Activated CD4-positive, CD25-positive, alpha-beta regulatory T cell treated with anti-CD3 and anti-CD28 coated beads, Interleukin-2, amount 50 U/mL, for 24 hours (primary cell): Measurements from ENCODE around the gene PTPRU.

ENCODE experiments used
- ATAC-seq, 2 donors: fragments of 150-1000 bp; cut with Tn5 transposase; one replicate each; pipeline ENCODE4 v1.10.0; 2021; ENCODE audit warnings: mild to moderate bottlenecking in 1 of 2, moderate library complexity in 1 of 2

PTPRU gene

DNA sequence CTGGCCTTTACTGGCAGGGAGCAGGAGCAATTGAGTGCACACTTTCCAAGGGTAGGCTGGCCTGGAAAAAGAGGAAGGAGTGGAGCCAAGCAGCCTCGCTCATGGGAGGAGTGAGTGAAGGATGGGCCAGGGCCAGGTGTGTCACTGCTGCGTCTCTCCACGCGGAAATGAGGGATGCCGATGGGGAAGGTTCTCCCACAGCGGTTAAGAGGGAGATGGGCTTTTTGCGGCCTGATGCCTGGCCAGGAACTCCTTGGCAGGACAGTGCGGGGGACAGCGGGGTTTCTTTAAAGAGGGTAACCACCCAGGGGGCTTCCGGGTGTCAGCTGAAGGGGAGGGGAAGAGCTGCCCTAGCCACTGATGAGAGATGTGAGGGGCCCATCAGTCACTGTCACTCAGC, 82.4 kb downstream of the PTPRU start:
- ATAC-seq: no peak

DNA sequence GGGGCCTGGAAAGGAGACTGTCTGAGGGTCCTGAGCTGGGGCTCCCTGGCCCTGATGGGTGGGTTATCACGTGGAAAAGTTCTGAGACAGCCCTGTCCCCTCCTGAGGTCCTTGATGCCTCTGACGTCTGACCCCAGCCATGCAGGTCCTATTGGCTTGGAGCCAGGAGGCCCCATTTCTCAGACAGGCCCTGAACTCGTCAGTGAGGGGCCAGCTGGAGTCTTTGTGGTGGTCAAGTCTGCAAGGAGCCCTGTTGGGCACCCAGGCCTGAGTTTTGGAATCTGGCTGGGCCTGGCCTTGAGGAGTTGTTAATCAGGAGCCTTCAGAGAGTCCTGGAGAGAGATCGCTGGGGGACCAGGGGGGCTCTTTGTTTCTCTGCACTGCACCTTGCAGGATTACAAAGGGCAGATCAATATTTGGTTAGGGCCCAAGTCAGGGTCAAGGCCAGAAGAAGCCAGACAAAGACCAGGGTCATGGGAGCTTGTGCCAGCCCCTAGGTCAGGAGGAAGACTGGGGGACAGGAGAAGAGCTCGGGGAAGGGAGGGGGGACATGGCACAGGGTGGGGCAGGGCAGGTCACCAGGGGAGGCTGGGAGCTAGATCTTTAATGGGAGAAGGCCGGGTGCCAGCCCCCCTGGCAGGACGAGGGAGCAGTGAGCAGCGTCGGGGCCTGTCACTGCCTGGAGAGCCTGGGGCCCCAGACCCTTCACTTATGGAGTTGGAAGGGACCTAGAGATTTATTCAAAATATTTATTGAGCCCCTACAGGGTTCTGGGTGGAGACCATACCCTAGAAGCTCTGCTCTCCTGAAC, 83.2 kb downstream of the PTPRU start:
- ATAC-seq: no peak

DNA sequence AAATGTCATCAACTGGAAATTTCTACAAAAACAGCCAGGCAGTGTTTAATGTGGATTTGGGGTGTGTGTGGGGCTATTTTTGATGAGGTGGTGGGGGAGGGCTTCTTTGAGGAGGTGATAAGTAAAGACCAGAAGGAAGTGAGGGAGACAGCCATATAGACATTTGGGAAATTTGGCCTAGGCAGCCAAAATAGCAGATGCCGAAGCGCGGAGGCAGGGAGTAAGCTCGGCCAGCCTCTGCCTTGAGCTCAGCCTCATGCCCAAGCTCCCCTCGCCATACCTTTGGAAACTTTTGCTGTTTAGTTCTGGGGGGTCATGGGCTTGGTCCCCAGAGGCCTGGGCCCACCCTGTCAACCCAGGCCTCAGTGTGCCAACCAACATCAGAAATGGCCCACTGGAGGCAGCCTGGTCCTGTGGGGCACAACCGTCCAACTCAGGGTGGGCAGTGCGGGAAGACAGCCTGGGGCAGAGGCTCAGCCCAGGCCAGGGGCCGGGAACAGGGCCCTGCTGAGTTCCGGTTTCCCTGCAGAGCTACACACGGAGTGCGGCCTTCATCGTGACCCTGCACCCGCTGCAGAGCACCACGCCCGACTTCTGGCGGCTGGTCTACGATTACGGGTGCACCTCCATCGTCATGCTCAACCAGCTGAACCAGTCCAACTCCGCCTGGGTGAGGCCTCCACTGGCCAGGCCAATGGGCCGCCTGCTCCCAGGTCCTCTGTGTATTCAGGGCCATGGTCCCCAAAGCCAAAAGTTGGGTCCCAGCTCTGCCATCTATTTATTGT, 84.0 kb downstream of the PTPRU start:
- ATAC-seq: no peak

DNA sequence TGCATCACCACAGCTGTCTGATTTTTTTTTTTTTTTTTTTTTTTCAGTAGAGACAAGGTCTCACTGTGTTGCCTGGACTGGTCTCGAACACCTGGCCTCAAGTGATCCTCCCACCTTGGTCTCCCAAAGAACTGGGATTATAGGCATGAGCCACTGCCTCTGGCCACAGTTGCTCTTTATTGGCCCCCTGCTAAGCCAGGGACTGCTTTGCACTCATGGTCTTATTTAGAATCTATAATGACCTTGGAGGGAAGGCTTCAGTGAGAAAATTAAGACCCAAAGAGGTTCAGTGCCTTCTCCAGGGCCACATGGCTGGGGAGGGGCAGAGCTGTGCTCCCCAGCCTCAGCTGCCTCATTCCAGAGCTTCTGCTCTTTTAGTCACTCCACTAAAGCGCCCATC, 84.9 kb downstream of the PTPRU start:
- no peak for ATAC-seq

DNA sequence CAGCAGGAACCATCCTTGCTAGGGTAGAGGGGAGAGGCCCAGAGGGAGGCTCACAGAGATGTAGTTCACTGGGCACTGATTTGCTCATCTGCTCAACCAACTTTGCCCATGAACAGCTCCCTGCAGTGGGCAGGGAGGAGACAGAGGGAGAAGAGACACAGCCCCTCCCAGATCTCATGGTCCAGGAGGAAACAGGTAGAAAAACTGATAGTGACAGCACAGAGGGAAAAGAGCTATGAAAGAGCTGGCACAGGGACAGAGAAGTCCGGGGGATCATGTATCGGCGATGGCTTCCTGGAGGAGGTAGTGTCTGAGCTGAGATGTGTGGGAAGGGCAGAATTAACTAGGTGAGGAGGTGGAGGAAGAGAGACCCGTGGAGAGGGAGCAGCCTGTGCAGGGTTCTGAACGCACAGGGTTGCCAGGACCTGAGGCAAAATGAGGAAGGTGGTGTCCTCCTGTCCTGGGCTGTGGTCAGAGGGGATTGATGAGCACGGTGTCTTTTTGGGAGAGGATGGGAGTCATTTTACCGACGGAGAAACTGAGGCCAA, 85.9 kb downstream of the PTPRU start:
- no peak for ATAC-seq

DNA sequence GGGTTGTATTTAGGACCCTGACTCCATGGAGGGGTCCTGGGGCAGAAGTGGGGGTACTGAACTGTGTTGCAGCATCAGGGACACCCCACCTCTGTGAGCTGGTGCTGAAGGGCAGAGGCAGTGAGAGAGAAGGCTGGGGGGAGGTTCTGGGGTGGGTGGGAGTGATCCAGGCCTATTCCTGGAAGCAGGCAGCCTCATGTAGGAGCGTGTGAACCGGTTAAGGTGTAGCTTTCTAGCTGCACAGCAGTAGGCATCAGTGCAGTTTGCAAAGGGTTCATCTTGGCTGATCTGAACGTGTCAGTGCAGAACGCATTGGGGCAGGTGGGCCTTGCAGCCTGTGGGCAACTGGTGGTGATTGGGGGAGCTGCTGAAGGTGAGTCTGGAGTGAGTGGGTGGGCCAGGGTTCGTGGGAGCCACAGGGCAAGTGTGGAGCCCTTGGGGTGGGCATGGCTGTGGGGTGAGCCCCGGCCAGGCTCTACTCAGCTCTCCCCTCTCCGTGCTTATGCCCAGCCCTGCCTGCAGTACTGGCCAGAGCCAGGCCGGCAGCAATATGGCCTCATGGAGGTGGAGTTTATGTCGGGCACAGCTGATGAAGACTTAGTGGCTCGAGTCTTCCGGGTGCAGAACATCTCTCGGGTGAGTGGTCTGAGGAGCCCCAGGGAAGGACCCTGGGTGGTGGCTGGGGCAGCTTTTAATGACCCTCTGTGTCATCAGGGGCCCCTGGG, 86.7 kb downstream of the PTPRU start:
- no peak for ATAC-seq

DNA sequence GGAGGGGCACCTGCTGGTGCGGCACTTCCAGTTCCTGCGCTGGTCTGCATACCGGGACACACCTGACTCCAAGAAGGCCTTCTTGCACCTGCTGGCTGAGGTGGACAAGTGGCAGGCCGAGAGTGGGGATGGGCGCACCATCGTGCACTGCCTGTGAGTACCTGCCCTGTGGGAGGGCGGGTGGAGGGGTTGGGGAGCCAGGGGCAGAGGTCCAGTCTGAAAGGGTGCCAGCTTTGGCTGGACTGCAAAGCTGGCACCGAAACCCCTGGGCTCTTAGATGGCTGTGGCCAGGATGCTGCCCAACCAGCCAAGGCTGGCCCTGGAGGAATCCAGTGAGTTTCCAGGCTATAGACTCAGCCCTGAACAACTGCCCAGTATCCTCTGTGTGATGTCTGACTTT, 87.3 kb downstream of the PTPRU start:
- ATAC-seq: no peak

DNA sequence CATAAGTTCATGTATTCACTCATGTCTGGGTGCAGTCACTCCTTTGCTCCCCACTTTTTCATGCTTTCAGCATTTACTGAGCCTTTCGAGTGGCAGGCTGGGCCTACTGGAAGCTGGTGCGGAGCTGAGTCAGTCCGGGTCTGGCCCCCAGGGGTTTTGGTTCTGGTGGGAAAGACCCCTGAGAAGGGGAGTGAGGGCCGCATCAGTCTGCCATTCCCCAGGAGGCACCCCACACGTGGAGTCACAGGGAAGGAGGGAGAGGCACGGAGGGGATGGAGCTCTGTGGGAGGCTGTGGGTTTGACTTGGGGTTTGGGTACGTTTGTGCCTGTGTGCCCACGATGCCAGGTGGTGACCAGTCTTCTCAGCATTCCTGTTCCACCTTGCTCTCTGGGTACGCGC, 87.9 kb downstream of the PTPRU start:
- no peak for ATAC-seq

DNA sequence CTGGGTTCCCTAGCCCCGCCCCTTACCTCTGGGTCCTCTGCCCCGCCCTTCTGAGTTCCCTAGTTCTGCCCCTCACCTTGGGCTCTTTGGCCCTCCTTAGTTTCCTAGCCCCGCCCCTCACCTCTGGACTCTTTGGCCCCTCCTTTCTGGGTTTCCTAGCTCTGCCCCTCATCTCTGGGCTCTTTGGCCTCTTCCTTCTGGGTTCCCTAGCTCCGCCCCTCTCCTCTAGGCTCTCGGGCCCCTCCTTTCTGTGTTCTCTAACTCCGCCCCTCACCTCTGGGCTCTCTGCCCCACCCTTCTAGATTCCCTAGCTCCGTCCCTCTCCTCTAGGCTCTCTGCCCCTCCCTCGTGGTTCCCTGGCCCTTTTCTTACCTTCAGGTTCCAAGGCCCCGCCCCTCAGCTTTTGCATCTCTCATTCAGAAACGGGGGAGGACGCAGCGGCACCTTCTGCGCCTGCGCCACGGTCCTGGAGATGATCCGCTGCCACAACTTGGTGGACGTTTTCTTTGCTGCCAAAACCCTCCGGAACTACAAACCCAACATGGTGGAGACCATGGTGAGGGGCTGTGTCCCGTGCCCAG, 88.5 kb downstream of the PTPRU start:
- ATAC-seq: no peak

DNA sequence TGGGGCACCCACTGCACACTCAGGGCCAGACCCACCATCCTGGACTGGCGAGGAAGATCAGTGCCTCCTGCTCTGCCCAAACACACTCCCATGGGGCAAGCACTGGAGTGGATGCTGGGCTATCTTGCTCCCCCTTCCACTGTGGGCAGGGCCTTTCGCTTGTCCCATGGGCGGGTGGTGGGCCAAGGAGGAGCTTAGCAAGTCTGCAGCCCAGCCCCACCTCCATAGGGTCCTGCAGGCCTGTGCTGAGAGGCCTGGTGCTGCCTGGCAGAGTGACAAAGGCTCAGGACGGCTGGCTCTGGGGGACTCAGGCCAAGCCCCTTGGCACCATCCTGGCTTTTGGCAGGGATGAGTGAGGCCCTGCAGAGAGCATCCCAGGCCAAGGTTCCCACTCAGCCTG, 89.4 kb downstream of the PTPRU start:
- no peak for ATAC-seq

DNA sequence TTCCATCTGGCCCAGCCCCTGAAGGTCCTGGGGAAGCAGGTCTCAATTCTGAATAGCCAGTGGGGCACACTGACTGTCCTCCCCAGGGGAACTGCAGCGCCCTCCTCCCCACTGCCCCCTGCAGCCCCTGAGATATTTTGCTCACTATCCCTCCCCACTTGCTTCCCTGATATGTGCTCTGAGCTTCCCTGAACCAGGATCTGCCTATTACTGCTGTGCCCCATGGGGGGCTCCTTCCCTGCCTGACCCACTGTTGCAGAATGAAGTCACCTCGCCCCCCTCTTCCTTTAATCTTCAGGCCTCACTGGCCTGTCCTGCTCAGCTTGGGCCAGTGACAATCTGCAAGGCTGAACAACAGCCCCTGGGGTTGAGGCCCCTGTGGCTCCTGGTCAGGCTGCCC, 89.8 kb downstream of the PTPRU start:
- ATAC-seq: no peak

DNA sequence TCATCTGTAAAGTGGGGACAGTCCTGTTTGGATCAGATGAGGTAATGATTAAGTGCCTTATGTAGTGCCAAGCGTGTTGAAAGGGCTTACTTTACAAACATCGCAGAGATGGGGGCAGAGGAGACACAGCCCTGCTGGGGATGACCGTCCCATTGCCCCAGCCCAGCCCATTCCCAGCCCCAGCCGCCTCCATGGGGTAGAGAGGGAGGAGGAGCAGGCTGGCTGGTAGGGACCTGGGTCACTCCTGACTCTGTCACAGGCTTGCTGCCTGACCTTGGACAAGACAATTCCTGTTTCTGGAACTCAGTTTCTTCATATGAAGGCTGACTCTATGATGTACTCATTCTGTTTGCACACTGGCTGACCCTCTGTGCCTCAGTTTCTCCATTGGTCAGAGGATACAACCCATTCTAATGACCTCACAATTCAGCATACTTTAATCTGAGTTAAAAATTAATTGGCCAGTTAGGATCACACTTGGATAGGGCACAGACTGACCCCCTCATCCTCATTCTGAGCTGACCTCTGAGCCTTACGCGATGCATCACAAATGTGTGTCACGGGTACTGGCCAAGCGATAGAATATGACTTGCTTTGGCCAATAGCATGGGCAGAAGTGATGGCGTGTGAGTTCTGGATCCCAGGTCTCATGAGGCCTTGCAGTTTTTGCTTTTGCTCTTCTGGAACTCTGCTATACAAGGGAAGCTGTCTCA, 91.1 kb downstream of the PTPRU start:
- ATAC-seq: no peak

DNA sequence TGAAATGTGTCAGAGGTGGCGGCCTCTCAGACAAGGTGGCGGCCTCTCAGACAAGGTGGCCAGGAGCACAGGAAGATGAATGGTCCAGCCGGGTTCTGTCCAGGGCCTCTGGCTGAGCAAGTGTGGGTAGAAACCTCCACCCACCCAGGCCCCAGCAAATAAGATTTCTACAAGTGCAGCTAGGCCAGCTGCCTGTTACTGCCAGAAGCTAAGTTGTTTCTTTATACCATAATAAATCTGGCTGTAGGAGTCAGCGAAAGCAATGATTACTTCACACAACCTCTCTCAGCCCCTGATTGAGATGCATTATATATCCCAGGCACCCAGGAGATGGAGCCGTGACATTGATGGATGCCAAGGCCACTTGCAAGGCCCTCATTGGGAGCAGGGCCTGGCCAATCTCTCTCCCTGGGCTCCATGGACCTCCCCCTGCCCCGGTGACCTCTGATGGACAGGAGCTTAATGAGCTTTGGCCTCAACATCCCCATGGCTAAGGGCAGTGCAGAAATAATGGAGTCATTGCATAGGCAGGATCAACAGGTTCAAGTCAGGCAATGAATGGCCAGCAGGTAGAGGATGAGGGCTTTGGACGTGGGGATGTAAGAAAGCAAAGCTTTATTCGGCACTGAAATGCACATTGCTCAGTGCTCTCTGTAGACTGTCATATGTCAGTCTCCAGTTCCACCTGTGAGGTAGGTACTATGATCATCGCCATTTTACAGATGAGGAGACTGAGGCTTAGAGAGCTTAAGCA, 92.9 kb downstream of the PTPRU start:
- no peak for ATAC-seq

DNA sequence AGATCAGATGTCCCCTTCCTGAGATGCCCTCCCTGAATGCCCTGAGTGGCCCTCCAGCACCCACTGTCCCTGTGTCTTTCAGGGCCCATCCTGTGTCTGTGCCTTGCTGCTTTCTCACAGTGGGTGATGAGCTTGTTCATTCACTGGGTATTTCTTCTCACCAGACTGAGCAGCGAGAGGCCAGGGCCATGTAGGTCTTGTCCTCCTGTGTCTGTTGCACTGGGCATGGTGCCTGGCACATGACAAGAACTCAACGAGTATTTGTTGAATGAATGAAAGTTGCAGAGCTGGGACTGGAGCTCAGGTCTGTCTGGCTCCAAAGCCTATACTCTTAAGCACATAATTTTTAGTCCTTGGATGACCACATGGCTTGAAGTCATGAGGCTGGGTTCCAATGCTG, 93.8 kb downstream of the PTPRU start:
- ATAC-seq: no peak

DNA sequence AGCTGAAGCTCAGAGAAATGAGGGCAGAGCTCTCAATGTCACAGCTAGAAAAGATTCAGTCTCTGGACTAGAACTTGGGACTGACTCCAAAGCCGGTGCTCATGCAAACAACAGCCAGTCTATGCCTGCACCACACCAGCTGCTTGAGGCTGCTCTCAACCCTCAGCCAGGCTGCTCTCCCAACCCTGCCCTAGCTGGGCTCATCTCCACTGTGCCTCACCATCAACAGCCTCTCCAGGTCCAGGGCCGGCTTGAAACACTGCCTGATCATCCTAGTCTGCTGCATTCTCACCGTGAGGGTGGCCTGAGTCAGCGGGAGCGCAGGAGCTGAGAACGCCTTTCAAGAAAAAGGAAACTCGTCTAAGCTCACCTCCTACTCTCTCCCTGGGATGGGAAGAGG, 94.5 kb downstream of the PTPRU start:
- no peak for ATAC-seq

DNA sequence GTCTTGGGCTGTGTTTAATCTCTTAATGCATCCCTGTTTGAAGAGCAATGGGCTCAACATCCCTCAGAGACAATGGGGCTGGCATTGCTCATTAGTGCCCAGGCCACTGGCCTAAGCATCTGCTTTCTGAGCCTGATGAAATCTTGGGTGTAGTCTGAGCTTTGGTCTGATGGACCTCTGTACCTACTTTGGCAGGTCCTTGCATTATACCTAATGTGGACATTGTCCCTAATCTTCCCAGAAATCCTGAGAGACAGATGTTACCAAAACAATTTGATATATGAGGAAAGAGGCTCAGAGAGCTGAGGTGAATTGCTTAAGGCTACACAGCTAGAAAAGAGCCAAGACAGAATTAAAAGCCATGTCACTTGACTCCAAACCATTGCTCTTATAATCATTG, 95.0 kb downstream of the PTPRU start:
- no peak for ATAC-seq

DNA sequence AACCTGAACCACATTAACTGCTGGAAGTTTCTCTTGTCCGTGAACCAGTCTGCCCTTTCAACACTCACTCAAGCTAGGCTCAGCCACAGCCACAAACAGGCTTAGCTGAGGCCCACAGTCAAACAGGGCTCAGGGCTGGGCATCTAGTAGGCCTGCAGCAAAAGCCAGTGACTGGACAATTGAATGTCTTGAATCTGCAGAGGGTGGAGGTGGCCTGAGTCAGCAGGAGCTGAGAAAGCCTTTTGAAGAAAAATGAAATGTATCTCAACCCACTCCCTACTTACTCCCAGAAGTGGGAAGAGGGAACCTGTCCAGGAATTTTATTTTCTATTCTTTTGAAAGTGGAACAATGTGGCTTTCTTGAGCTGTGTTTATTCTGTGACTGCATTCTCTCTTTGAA, 95.4 kb downstream of the PTPRU start:
- ATAC-seq: no peak

DNA sequence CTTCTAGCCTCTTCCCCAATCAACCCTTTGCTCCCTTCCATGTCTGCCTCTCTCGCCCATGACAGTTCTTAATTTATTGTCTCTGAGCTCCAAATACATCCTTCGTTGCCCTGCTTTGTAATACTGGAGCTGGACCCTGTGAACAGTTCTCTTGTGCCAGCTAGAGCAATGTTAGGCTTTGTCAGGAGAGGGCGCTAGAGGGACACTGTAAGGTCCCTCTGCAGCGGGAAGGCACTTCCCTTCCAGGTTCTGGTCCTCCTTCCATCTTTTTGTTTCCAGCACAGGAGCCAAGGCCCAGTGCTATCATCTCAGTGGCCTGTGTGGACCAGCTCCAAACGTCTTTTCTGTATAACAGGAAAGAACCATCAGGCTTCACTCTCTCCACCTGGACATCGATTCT, 95.9 kb downstream of the PTPRU start:
- ATAC-seq: no peak

DNA sequence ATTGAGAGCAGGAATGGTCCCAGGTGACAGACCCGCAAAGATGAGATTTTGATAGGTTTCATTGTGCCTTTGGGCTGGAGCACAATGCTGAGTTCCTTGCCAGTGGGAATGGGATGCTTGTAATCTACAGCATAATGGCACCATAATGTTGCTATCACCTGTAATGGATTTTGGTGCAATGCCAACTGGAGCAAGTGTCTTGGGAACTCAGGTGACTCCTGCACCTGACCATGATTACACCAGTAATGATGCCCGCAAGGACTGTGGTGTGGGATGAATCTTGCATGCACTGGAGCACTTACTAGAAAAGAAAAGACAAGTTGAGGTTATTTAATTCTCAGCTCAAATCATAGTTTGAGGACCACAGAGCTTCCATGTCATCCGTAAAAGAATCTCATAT, 96.7 kb downstream of the PTPRU start:
- no peak for ATAC-seq

DNA sequence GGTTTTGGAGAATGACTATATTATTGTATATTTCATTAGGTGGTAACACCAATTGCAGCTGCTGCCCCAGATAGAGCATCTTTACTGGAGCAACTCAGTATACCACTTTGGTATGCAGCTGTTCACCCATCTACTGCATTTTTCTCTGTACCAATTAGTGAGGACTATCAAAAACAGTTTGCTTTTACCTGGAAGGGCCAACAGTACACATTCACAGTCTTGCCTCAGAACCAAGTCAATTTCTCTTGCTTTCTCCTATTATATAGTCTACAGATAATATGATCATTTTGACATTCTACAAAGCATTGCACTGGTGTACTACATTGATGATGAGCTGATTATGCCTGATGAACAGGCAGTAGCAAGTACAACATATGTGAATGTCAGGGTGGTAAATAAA, 99.3 kb downstream of the PTPRU start:
- ATAC-seq: no peak

DNA sequence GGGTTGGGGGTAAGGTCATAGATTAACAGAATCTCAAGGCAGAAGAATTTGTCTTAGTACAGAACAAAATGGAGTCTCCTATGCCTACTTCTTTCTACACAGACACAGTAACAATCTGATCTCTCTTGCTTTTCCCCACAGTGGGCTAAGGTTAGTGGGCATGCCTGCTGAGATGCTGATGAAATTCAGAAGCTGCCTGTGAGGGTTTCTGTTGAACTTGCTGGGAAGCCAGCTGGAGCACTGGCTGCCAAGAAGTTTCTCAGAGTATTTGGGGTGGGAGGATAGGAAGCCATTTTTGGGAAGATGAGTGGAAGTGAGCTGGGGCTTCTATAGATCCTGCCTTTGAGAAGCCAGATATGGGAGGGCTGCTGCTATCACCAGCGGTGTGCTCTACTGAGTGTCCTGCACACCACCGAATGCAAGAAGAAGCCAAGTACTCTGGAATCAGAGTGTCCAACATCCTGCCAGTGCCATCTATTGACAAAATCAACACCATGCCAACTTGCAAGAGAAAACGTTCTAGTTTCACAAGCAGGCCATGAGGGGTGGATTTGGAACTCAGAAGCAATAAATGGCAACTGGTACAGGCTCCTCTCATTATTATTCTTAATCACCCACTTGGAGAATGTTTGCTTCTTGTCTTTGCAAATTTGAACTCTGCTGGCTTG, 102.7 kb downstream of the PTPRU start:
- ATAC-seq: no peak
